Heart right ventricle (tissue), 16 donors: Measurements from ENCODE around the gene OPRD1. TPM values are rescaled to one million over a fixed set of nuclear protein-coding genes. Genes with fewer than 3 reads are reported as not detected.
A peak's percentile ranks its signal among the peaks of the same experiment; 100 is the strongest.

Experiments
- ATAC-seq, 8 donors: fragments of 200-7000 bp; cut with Tn5 transposase; one replicate each; pipeline ENCODE4 v1.9.1; 2020; ENCODE audit warnings: mild to moderate bottlenecking in 8 of 8, moderate library complexity in 8 of 8, moderate number of reproducible peaks in 1 of 8
- DNase-seq, 2 donors: peaks; one replicate each; pipeline ENCODE4 v3.0.0-alpha.2; 2020
- H3K27ac ChIP-seq, 10 donors: fragments of 200-600 bp; sonication (generic) in 2 of 10; one replicate each; pipeline versions ENCODE4 v1.5.0 to v1.8.0; 2020 to 2022; ENCODE audit warnings: mild to moderate bottlenecking in 3 of 10
- H3K27me3 ChIP-seq, 7 donors: fragments of 200-600 bp; one replicate each; pipeline ENCODE4 v1.8.0; 2021 to 2022; ENCODE audit warnings: mild to moderate bottlenecking in 2 of 7
- H3K36me3 ChIP-seq, 9 donors: fragments of 200-600 bp; sonication (generic) in 1 of 9; one replicate each; pipeline versions ENCODE4 v1.5.0 to v1.8.0; 2020 to 2022; ENCODE audit warnings: mild to moderate bottlenecking in 2 of 9
- H3K4me1 ChIP-seq, 9 donors: fragments of 200-600 bp; sonication (generic) in 1 of 9; one replicate each; pipeline versions ENCODE4 v1.5.0 to v1.8.0; 2020 to 2022; ENCODE audit warnings: mild to moderate bottlenecking in 4 of 9
- H3K4me3 ChIP-seq, 10 donors: fragments of 200-600 bp; sonication (generic) in 2 of 10; one replicate each; pipeline versions ENCODE4 v1.5.0 to v1.8.0; 2020 to 2022; ENCODE audit warnings: mild to moderate bottlenecking in 7 of 10, moderate library complexity in 2 of 10
- H3K9me3 ChIP-seq, 11 donors: fragments of 200-600 bp in 10 of 11; sonication (generic) in 2 of 11; one replicate each; pipeline versions ENCODE4 v1.5.0 to v1.8.0; 2013 to 2022; ENCODE audit warnings: mild to moderate bottlenecking in 2 of 11, control low read depth in 1 of 11, moderate library complexity in 1 of 11
- CTCF ChIP-seq, 9 donors: fragments of 200-600 bp; sonication (generic) in 2 of 9; IDR thresholded peaks; one replicate each; pipeline versions ENCODE4 v1.5.0 to v1.8.0; 2021 to 2022; ENCODE audit warnings: antibody characterized with exemption in 9 of 9, mild to moderate bottlenecking in 5 of 9, moderate library complexity in 1 of 9
- WGBS, 2 donors: extraction: QIAGEN DNeasy Blood & Tissue Kit; methylation state at CpG; one replicate each; pipeline ENCODE4 v1.1.7; 2013; ENCODE audit warnings: inconsistent platforms in 1 of 2; 5-methylcytosine and 5-hydroxymethylcytosine counted together
- intact Hi-C, 10 donors: fragments of 100-400 bp; cut with DNase I; formaldehyde crosslinking; loops; one replicate each; pipeline versions ENCODE4 v1.11.1 to v1.14.2; 2022
- polyA plus RNA-seq, 2 donors: library from polyadenylated mRNA; stranded (reverse); fragments of 200-250 nt; gene quantifications; one replicate each; pipeline ENCODE4 v1.2.3, GENCODE V29; 2013
- total RNA-seq, 10 donors: library from RNA; stranded (reverse); fragmentation: NEBNext Ultra II Directional in 3 of 10; extraction: Animal tissue kit (Norgen Biotek cat#: 25700) in 3 of 10; gene quantifications; one replicate each; pipeline versions ENCODE4 v1.2.1 to v1.2.4, GENCODE V29; 2021 to 2023
- donor health status: Arrhythmogenic right ventricular cardiomyopathy.
- donor health status: ischemic (EF 13 %, LVEDD 7.1; RV severe dilation, severe dysfunction).
- donor health status: healthy with polysubstance abuse.
- donor health status: DM: no; HTN: yes; CAD: no.
- donor health status: DM: no; HTN: no; CAD: no.
- donor health status: ischemic (EF 25% LVEDD 6.9; RV normal size, moderate dysfunction).
- donor health status: ischemic (EF 25% LVEDD 5.7; RV mildly dilated, moderate dysfunction).
- donor health status: healthy.
- donor health status: DM: yes; HTN: yes; CAD: no.
- donor health status: Ischemic cardiomyopathy.
- donor health status: ischemic (EF 35%, LVEDD 5.7; RV mildly dilated, moderate dysfunction).
- donor health status: nonischemic (EF 11% LVEDD 7.7; RV severe dilation, severe dysfunction).
- donor health status: DM: yes; HTN: yes; CAD: no.
- donor health status: PGD.
- donor health status: ischemic (EF 29% LVEDD 5.4; RV normal size, mild dysfunction).
- donor health status: nonischemic (EF 23%, LVEDD 6.1; RV moderate dilation, normal function).

Gene OPRD1
- total and polyA plus RNA-seq, 12 donors: 0.02 to 0.04 TPM; not detected in 10

GRCh38 chr1:28773105-28773504 is 38.9 kb upstream of the OPRD1 start:
- no peak for TF ChIP-seq CTCF (IDR thresholded peaks at IDR 0.05)
- no peak for DNase-seq
- intact Hi-C loops: no loop called here
- 90 to 91% methylated on average over 3 of the region's 3 CpGs for WGBS, 2 donors
- Histone ChIP-seq H3K4me1 (peaks cover 0 to 17% (median 10%) of the 10 kb centered on the region in 9 donors), H3K36me3 (peaks cover 0 to 59% (median 8%) of the 10 kb centered on the region in 9 donors), H3K27me3 (no peaks in the 10 kb centered on the region), H3K4me3 (no peak overlapping the region), H3K9me3 (no peaks in the 10 kb centered on the region), H3K27ac (no peak overlapping the region)
- no peak for ATAC-seq

- TF ChIP-seq CTCF (IDR thresholded peaks at IDR 0.05): peak in 1 of 9 donors; percentile 12
- intact Hi-C loops: no loop called here
- peak overlapping the region in 6 of 10 donors; percentile 21 to 60 (median 44) for H3K27ac ChIP-seq
- H3K4me1 ChIP-seq: peaks cover 0 to 18% (median 10%) of the 10 kb centered on the region in 9 donors
- ATAC-seq (peak; percentile 93 to 99 (median 96)), DNase-seq (peak; percentile 77 to 82)
- no peaks in the 10 kb centered on the region for H3K9me3 ChIP-seq
- H3K4me3 ChIP-seq: peak overlapping the region; percentile 9 to 58 (median 54)
- no peaks in the 10 kb centered on the region for H3K27me3 ChIP-seq
- WGBS, 2 donors: 17 to 18% methylated on average over 39 of the region's 39 CpGs
- H3K36me3 ChIP-seq: peaks cover 0 to 37% (median 0%) of the 10 kb centered on the region in 9 donors
Observed at GRCh38 chr1:28775121-28775942, 36.6 kb upstream of the OPRD1 start.

- intact Hi-C loops: no loop called here
- TF ChIP-seq CTCF (IDR thresholded peaks at IDR 0.05): no peak
- 97 to 99% methylated on average over 17 of the region's 17 CpGs for WGBS, 2 donors
- no peak overlapping the region for H3K27ac ChIP-seq
- no peak overlapping the region for H3K4me3 ChIP-seq
- no peak for ATAC-seq
- DNase-seq: no peak
- peaks cover 0 to 18% (median 10%) of the 10 kb centered on the region in 9 donors for H3K4me1 ChIP-seq
- H3K9me3 ChIP-seq: no peaks in the 10 kb centered on the region
- peaks cover 0 to 27% (median 0%) of the 10 kb centered on the region in 9 donors for H3K36me3 ChIP-seq
- H3K27me3 ChIP-seq: no peaks in the 10 kb centered on the region
Observed at GRCh38 chr1:28776341-28776740, 35.6 kb upstream of the OPRD1 start.

GRCh38 chr1:28778021-28778420 is 33.9 kb upstream of the OPRD1 start:
- Histone ChIP-seq H3K9me3 (no peaks in the 10 kb centered on the region), H3K4me3 (no peak overlapping the region), H3K27me3 (no peaks in the 10 kb centered on the region), H3K4me1 (peaks cover 0 to 18% (median 10%) of the 10 kb centered on the region in 9 donors), H3K27ac (no peak overlapping the region), H3K36me3 (peaks cover 0 to 10% (median 0%) of the 10 kb centered on the region in 9 donors)
- DNase-seq (no peak), ATAC-seq (no peak)
- no peak for TF ChIP-seq CTCF (IDR thresholded peaks at IDR 0.05)
- 88 to 94% methylated on average over 2 of the region's 2 CpGs for WGBS, 2 donors
- intact Hi-C loops: no loop called here
